Measurements from ENCODE around the gene VPS45.

The VPS45 gene

DNA sequence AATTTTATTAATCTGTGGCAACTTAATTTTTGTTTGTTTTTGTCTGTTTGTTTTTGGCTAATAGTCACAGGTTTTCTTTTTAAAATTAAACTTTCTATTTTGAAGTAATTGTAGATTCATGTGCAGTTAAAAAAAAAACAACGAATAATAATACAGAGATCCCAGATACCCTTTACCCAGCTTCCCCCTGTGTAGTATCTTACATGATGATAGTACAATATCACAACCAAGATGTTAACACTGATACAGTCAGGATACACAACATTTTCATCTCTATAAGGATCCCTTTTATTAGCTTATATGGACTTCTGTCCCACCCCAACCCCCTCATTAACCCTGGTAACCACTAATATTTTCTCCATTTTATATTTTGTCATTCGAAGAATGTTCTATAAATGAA lies 5.9 kb downstream of the VPS45 start:
- no peak for DNase-seq (ENCODE audit: low spot score)

- DNase-seq (ENCODE audit: low spot score) = no peak
Measured at GRCh38 chr1:150076066-150076465, 8.5 kb downstream of the VPS45 start.

DNA sequence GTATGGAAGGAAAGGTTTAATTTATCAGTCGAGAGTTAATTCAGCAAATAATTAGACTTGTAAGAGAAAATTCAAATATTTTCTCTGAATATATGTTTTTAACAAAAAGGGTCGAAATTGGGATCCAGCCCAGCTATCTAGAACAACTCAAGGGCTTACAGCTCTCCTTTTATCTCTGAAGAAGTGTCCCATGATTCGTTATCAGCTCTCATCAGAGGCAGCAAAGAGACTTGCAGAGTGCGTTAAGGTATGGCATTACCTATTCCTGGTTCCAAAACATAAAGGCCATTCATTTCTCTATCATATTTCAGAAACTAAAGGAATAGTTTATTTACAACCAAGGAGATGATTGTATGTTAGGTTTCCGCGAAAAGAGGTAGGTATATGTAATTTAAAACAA lies 9.4 kb downstream of the VPS45 start:
- no peak for DNase-seq (ENCODE audit: low spot score)

DNA sequence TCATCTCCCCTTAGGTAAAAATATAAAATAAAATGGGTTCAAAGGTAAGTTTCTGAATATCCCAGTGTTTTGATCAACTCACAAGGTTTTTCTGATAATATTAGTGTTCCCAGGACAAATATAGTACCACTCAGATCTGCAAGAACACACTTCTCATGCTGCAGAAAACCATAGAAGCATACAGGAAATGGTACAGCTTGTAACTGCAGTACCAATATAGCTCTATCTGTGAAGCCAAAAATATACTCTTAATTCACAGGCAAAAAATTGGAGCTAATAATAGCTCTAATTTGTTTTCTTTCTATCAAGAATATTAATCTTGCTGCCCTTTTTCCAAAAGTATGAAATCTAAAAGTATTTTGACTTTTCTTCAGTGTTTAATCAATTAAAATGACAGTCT lies 13.2 kb downstream of the VPS45 start:
- no peak for DNase-seq (ENCODE audit: low spot score)

- no peak for DNase-seq (ENCODE audit: low spot score)
Measured at GRCh38 chr1:150082494-150082893, 14.9 kb downstream of the VPS45 start.

GRCh38 chr1:150083907-150084306 lies 16.3 kb downstream of the VPS45 start:
- DNase-seq (ENCODE audit: low spot score) = no peak

DNA sequence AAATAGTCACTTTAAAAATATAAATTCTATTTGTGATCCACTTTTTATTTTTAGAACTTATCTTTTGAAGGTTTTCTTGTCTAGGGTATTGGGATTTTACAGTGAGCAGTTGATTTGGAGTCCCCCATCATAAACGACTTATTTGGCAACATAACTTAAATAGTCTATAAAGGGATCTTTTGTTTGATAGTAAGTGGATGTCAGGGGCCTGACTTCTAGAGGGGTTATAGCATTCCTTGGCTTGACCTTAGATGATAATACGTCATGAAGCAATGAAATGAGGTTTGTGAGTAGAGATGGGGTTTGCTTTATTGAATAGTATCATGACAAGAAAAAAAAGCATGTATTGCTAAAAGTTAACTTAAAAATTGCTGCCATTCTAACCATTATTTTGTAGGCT lies 17.8 kb downstream of the VPS45 start:
- DNase-seq (ENCODE audit: low spot score) = no peak

DNA sequence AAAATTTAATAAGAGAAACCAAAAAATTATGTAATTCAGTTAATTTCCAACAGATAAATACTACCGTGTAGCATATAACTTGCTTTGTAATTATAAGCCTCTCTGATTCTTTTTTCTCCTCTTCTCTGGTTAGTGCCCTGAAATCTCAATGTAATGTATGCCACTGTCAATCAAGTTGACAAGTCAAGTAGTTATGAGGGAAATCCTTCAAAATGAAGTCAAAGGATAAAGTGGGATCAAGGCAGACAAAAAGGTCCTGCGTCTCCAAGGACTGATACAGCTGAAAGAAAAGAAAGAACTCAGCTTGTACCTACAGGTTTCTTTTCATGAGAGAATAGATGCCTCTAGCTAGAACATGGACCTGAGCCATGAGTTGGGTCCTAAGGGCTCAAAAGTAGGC lies 19.8 kb downstream of the VPS45 start:
- no peak for DNase-seq (ENCODE audit: low spot score)

DNA sequence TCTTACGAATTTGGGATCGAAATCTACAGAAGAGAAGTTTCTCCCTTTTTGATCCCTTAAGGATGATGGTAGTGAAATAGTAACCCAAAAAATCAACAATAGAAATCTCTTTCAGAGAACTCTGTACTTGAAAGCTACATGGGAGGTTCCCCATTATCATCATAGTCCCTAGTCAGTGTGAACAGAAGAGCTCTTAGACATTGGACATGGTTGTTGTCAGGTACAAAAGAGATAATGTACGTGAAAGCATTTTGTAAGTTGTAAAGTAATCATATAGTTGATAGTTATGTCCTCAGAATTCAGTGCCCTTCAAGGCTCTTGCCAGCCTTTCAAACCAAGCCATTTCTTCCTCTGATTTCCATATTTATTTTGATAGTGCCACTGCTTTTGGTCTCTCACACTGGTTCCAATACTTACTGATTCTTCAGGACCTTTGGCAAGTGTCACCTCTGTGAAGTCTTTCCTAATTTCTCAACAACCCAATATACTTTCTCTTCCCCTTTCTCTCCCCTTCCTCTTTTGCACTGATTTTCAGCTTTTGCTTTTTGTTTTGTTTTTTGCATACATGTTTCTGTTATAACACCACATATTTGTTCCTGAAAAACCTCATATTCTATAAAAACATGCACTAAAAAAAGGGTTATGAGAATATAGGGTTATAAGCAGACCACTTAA lies 22.4 kb downstream of the VPS45 start:
- no peak for DNase-seq (ENCODE audit: low spot score)

GRCh38 chr1:150092180-150092791 lies 24.7 kb downstream of the VPS45 start:
- no peak for DNase-seq (ENCODE audit: low spot score)

DNA sequence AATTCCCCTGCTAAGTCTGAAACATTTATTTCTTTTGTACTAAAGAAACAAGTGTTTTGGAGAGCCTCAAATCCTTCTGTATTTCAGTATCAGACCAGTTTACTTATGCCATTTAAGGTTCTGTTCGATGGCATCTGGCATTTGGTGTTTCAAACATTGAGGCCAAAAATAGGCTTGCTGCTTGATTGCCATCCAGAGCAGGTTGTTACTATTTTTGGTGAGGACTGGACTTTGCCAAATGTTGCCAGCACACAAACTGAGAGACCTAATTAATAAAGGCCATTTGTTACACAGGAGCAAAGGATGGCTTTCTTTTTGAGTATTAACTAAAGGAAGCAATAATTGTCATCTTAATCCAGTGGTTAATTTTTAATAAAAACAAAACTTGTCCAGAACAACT lies 26.2 kb downstream of the VPS45 start:
- DNase-seq (ENCODE audit: low spot score) = no peak

- DNase-seq (ENCODE audit: low spot score) = no peak
Measured at GRCh38 chr1:150094734-150095265, 27.2 kb downstream of the VPS45 start.

DNA sequence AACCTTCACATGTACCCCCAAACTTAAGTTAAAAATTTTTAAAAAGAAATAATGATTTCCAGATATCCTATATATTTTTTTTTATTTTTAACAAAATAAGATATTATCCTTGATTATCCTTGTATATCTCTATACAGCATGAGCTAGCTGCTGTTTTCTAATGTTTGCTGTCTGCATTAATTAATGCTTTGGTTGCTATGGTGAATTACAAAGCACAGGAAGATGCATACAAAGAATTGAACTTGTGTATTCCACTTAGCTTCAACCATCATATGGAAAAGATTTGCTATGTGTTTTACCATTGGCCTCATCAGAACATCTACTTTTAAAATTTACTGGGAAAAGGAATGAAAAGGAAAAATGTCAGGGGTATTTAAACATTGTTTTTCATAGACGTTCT lies 35.4 kb downstream of the VPS45 start:
- DNase-seq (ENCODE audit: low spot score) = no peak

DNA sequence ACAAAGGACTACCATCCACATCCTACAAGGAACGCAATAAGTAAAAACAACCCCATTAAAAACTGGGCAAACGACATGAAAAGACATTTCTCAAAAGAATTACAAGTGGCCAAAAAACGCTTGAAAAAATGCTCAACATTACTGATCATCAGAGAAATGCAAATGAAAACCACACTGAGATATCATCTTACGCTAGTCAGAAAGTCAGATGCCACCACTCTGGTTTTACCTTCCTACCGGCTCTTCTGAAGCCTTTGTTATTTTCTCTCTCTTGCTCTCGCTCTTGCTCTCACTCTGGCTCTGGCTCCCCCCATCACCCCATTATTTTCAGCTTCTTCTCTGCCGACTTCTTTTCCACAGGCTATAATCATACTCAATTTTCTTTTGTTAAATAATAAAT lies 38.8 kb downstream of the VPS45 start:
- DNase-seq (ENCODE audit: low spot score) = no peak

- no peak for DNase-seq (ENCODE audit: low spot score)
Measured at GRCh38 chr1:150109586-150109985, 42.0 kb downstream of the VPS45 start.

DNA sequence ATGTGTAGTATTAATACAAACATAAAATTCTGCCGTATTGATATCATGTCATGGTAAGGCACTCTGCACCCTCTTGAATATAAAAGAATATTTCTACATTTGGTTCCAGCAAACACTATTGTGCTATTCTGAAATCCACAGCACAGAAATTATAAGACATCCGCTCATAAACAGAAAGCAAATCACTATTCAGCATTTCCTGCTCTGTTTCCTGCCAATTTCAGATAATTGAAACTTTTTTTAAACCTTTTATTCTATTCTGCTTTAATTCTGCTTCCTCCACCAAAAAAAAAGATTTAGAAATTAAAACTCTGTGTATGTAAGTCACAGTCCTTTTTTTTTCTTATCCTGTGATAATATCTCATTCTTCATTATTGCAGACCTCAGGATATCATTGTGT lies 42.5 kb downstream of the VPS45 start:
- peak; percentile 45 for DNase-seq (ENCODE audit: low spot score)

DNA sequence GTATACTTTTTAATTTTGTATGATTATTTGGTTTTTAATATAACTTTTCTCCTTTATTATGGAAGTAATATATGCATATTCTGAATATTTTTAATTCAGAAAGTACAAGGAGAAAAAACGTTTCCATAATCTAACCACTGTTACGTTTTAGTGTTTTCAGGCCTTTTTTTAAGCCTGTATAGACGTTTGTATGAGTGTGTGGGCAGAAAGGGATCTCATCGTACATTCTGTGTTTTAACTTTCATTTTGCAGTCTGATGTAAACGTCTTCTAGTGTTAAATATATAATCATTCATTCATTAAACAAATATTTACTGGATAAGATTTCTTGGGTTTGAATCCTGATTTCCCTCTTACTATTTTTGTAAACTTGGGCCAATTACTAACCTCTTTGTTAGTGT lies 44.1 kb downstream of the VPS45 start:
- DNase-seq (ENCODE audit: low spot score) = no peak

GRCh38 chr1:150115121-150115520 lies 47.5 kb downstream of the VPS45 start:
- no peak for DNase-seq (ENCODE audit: low spot score)

DNA sequence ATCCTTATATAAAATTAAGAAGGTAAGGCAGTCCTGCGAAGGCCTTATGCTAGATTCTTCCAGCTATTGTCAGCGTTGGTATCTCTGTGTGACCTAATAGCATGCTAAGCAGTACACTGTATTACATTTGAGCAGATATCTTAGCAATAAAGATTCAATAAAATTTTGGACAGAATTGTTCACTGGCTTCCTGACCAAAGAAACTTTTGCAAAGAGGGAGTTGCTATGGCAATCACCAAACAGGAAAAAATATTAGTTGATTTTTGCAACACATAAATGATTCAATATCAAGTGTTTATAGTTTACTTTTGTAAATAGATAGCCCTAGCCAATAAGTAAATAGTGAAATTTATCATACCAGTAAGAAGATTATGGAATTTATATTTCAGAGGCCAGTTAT lies 51.1 kb downstream of the VPS45 start:
- no peak for DNase-seq (ENCODE audit: low spot score)

- DNase-seq (ENCODE audit: low spot score) = no peak
Measured at GRCh38 chr1:150121236-150121862, 53.8 kb downstream of the VPS45 start.

GRCh38 chr1:150126811-150127210 lies 59.2 kb downstream of the VPS45 start:
- DNase-seq (ENCODE audit: low spot score) = no peak

DNA sequence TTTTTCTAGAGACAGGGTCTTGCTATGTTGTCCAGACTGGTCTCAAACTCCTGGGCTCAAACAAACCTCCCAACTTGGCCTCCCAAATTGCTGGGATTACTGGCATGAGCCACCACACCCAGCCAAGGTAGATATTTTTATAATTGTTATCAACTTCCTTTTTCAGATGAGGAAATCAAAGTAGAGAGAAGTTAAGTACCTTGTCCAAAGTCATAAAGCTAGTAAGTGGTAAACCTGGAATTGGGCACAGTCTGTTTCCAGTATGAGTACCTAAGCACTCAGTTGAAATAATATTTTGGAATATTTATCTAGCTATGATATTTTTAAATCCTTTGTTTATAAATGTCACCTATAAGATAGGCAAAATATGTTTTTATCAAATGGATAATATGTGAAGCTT lies 59.9 kb downstream of the VPS45 start:
- no peak for DNase-seq (ENCODE audit: low spot score)

DNA sequence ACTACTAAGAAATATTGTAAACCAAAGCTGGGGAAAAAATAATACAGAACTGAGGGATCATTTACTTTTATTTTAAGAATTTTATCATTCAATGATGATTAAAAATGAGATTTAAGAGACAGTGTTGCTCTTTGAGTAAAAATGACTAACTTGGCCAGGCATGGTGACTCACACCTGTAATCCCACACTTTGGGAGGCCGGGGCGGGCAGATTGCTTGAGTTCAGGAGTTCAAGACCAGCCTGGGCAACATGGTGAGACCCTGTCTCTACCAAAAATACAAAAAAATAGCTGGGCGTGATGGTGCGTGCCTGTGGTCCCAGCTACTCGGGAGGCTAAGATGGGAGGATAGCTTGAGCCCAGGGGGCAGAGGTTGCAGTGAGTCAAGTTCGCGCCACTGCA lies 60.3 kb downstream of the VPS45 start:
- DNase-seq (ENCODE audit: low spot score) = no peak

- DNase-seq (ENCODE audit: low spot score) = no peak
Measured at GRCh38 chr1:150132372-150132771, 64.8 kb downstream of the VPS45 start.

Data from kidney capillary endothelial cell (primary cell).